DOHH2 (cell line): ENCODE results near the gene CEP41.

Source experiments
- H3F3A ChIP-seq: fragments of 200-600 bp; sonication (generic), shearing (Covaris generic); 2 replicates; pipeline ENCODE4 v1.6.0; 2016; ENCODE audit warnings: antibody characterized with exemption, mild to moderate bottlenecking; ENCODE audit not compliant: control insufficient read depth, insufficient read depth
- H3K27ac ChIP-seq: fragments of 200-600 bp; sonication (generic); 2 replicates; pipeline ENCODE4 v1.5.1; 2014; ENCODE audit warnings: low read depth, mild to moderate bottlenecking, low read length, moderate library complexity
- H3K27me3 ChIP-seq: fragments of 200-600 bp; sonication (generic); 2 replicates; pipeline ENCODE4 v1.6.1; 2014; ENCODE audit warnings: mild to moderate bottlenecking, low read length, mixed read lengths; ENCODE audit not compliant: control insufficient read depth
- H3K36me3 ChIP-seq: fragments of 200-600 bp; sonication (generic); 2 replicates; pipeline ENCODE4 v1.6.1; 2014; ENCODE audit warnings: mild to moderate bottlenecking, low read length, moderate library complexity, mixed read lengths; ENCODE audit not compliant: control insufficient read depth
- H3K4me1 ChIP-seq: fragments of 200-600 bp; sonication (generic); 2 replicates; pipeline ENCODE4 v1.6.1; 2014; ENCODE audit warnings: mild to moderate bottlenecking, low read length, mixed read lengths; ENCODE audit not compliant: control insufficient read depth
- H3K4me2 ChIP-seq: fragments of 200-600 bp; sonication (generic); 2 replicates; pipeline ENCODE4 v1.6.0; 2014; ENCODE audit warnings: mild to moderate bottlenecking, low read length, moderate library complexity
- H3K4me3 ChIP-seq: fragments of 200-600 bp; sonication (generic); 2 replicates; pipeline ENCODE4 v1.5.1; 2014; ENCODE audit warnings: mild to moderate bottlenecking, low read length, mixed read lengths
- H3K79me2 ChIP-seq: fragments of 200-600 bp; sonication (generic); 2 replicates; pipeline ENCODE4 v1.6.1; 2014; ENCODE audit warnings: mild to moderate bottlenecking, low read length, mixed read lengths; ENCODE audit not compliant: control insufficient read depth
- H3K9me2 ChIP-seq: fragments of 200-600 bp; sonication (generic); replicated peaks from 2 replicates; pipeline ENCODE4 v1.6.1; 2014; ENCODE audit warnings: mild to moderate bottlenecking, low read length, mixed read lengths; ENCODE audit not compliant: control insufficient read depth
- H3K9me3 ChIP-seq: fragments of 200-600 bp; sonication (generic); 2 replicates; pipeline ENCODE4 v1.6.1; 2014; ENCODE audit warnings: antibody characterized with exemption, low read length, mixed read lengths; ENCODE audit not compliant: control insufficient read depth, insufficient read depth
- H4K20me1 ChIP-seq: fragments of 200-600 bp; sonication (generic); 2 replicates; pipeline ENCODE4 v1.6.0; 2014; ENCODE audit warnings: low read depth, mild to moderate bottlenecking, antibody characterized with exemption, low read length, moderate library complexity; ENCODE audit not compliant: control insufficient read depth, insufficient read depth
- EZH2phosphoT487 ChIP-seq: fragments of 200-600 bp; sonication (generic); IDR thresholded peaks from 2 replicates; pipeline ENCODE4 v1.6.1; 2017; ENCODE audit warnings: borderline replicate concordance, mild to moderate bottlenecking, antibody characterized with exemption, low read length, moderate library complexity, mixed read lengths
- TF ChIP-seq, protein P1 (sequence below): fragments of 200-600 bp; sonication (generic); IDR thresholded peaks from one replicate; pipeline ENCODE4 v1.5.1; 2014; ENCODE audit warnings: antibody characterized with exemption, mild to moderate bottlenecking, low read depth, low read length; ENCODE audit not compliant: poor library complexity, severe bottlenecking

The CEP41 gene

GRCh38 chr7:130384371-130384801 is 56.4 kb downstream of the CEP41 start:
- Histone ChIP-seq H3K9me3 (no peaks in the 10 kb centered on the region), H3K4me2 (no peak overlapping the region), H3K36me3 (no peaks in the 10 kb centered on the region), H3K27ac (no peak overlapping the region), H3F3A (no peaks in the 10 kb centered on the region), H3K27me3 (no peaks in the 10 kb centered on the region), H4K20me1 (no peaks in the 10 kb centered on the region), H3K4me1 (no peaks in the 10 kb centered on the region), H3K4me3 (no peak overlapping the region), H3K9me2 (no peaks in the 10 kb centered on the region), H3K79me2 (no peaks in the 10 kb centered on the region)
- no peak for TF ChIP-seq EZH2phosphoT487
- TF ChIP-seq, protein P1, sequence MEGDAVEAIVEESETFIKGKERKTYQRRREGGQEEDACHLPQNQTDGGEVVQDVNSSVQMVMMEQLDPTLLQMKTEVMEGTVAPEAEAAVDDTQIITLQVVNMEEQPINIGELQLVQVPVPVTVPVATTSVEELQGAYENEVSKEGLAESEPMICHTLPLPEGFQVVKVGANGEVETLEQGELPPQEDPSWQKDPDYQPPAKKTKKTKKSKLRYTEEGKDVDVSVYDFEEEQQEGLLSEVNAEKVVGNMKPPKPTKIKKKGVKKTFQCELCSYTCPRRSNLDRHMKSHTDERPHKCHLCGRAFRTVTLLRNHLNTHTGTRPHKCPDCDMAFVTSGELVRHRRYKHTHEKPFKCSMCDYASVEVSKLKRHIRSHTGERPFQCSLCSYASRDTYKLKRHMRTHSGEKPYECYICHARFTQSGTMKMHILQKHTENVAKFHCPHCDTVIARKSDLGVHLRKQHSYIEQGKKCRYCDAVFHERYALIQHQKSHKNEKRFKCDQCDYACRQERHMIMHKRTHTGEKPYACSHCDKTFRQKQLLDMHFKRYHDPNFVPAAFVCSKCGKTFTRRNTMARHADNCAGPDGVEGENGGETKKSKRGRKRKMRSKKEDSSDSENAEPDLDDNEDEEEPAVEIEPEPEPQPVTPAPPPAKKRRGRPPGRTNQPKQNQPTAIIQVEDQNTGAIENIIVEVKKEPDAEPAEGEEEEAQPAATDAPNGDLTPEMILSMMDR, result no peak

- no peak for TF ChIP-seq EZH2phosphoT487
- TF ChIP-seq, protein P1, result no peak
- Histone ChIP-seq H3K4me3 (no peak overlapping the region), H3K4me2 (no peak overlapping the region), H3K4me1 (no peaks in the 10 kb centered on the region), H3K9me2 (no peaks in the 10 kb centered on the region), H3K27ac (no peak overlapping the region), H3K9me3 (no peaks in the 10 kb centered on the region), H3K79me2 (no peaks in the 10 kb centered on the region), H4K20me1 (no peaks in the 10 kb centered on the region), H3K27me3 (no peaks in the 10 kb centered on the region), H3F3A (no peaks in the 10 kb centered on the region), H3K36me3 (no peaks in the 10 kb centered on the region)
Observed at GRCh38 chr7:130383187-130383980, 57.4 kb downstream of the CEP41 start.

GRCh38 chr7:130381468-130382312 is 59.1 kb downstream of the CEP41 start:
- no peaks in the 10 kb centered on the region for H4K20me1 ChIP-seq
- H3K9me3 ChIP-seq, result 0 out of 2 replicates have a peak, but pooled peaks cover 3% of the 10 kb centered on the region
- no peak overlapping the region for H3K27ac ChIP-seq
- no peaks in the 10 kb centered on the region for H3K27me3 ChIP-seq
- H3K4me3 ChIP-seq, result no peak overlapping the region
- H3F3A ChIP-seq, result no peaks in the 10 kb centered on the region
- no peaks in the 10 kb centered on the region for H3K79me2 ChIP-seq
- no peaks in the 10 kb centered on the region for H3K4me1 ChIP-seq
- TF ChIP-seq EZH2phosphoT487, result no peak
- TF ChIP-seq, protein P1, result no peak
- no peaks in the 10 kb centered on the region for H3K36me3 ChIP-seq
- H3K4me2 ChIP-seq, result no peak overlapping the region
- H3K9me2 ChIP-seq, result no peaks in the 10 kb centered on the region
